Neural cell (in vitro differentiated cells): ENCODE data around the gene DIP2C. TPM values are rescaled to one million over a fixed set of nuclear protein-coding genes. Genes with fewer than 3 reads are reported as not detected.
"Not testable (repeated sequence)": the region's sequence is repeated elsewhere in the genome, so short reads cannot be mapped to it uniquely, and the experiment has no call there.

Source experiments
- H2AFZ ChIP-seq: fragments of 200-600, 300-800 bp; sonication (generic), shearing (Covaris generic); 2 replicates; pipeline ENCODE4 v1.6.0; 2014; ENCODE audit warnings: low read depth, mild to moderate bottlenecking, antibody characterized with exemption, low read length, moderate library complexity
- H3F3A ChIP-seq: fragments of 200-600 bp; shearing (Covaris generic); 2 replicates; pipeline ENCODE4 v1.6.1; 2016; ENCODE audit warnings: mild to moderate bottlenecking, moderate library complexity, mixed read lengths, antibody characterized with exemption, low read length; ENCODE audit not compliant: insufficient read depth, poor library complexity, severe bottlenecking
- H3K27ac ChIP-seq: fragments of 200-600, 300-800 bp; sonication (generic), shearing (Covaris generic); 2 replicates; pipeline ENCODE4 v1.5.1; 2014; ENCODE audit warnings: mild to moderate bottlenecking, low read length, moderate library complexity
- H3K27me3 ChIP-seq: fragments of 300-800, 200-600 bp; sonication (generic), shearing (Covaris generic); 2 replicates; pipeline ENCODE4 v1.6.0; 2014; ENCODE audit warnings: mild to moderate bottlenecking, low read depth, low read length, moderate library complexity; ENCODE audit not compliant: insufficient read depth
- H3K36me3 ChIP-seq: fragments of 300-800, 200-600 bp; sonication (generic), shearing (Covaris generic); 2 replicates; pipeline ENCODE4 v1.5.1; 2014; ENCODE audit warnings: mild to moderate bottlenecking, antibody characterized with exemption, low read length, moderate library complexity; ENCODE audit not compliant: insufficient read depth
- H3K4me2 ChIP-seq: fragments of 300-800, 200-600 bp; sonication (generic), shearing (Covaris generic); 2 replicates; pipeline ENCODE4 v1.6.0; 2014; ENCODE audit warnings: mild to moderate bottlenecking, low read length
- H3K4me3 ChIP-seq: fragments of 300-800, 200-600 bp; sonication (generic), shearing (Covaris generic); 2 replicates; pipeline ENCODE4 v1.5.1; 2014; ENCODE audit warnings: mild to moderate bottlenecking, low read length, moderate library complexity
- H3K79me2 ChIP-seq: fragments of 200-600 bp; shearing (Covaris generic); replicated peaks from 2 replicates; pipeline ENCODE4 v1.6.0; 2014; ENCODE audit warnings: mild to moderate bottlenecking, low read length, moderate library complexity; ENCODE audit not compliant: insufficient read depth
- H3K9ac ChIP-seq: fragments of 300-800, 200-600 bp; sonication (generic), shearing (Covaris generic); 2 replicates; pipeline ENCODE4 v1.6.1; 2016; ENCODE audit warnings: mild to moderate bottlenecking, low read length, mixed read lengths
- H3K9me2 ChIP-seq: fragments of 200-600 bp; shearing (Covaris generic); 2 replicates; pipeline ENCODE4 v1.6.1; 2016; ENCODE audit warnings: mild to moderate bottlenecking, low read length, mixed read lengths; ENCODE audit not compliant: insufficient read depth
- H3K9me3 ChIP-seq: fragments of 200-600, 300-800 bp; sonication (generic), shearing (Covaris generic); 2 replicates; pipeline ENCODE4 v1.6.1; 2016; ENCODE audit warnings: mild to moderate bottlenecking, mixed run types, low read length, moderate library complexity, mixed read lengths
- H4K20me1 ChIP-seq: fragments of 200-600 bp; shearing (Covaris generic); 2 replicates; pipeline ENCODE4 v1.6.1; 2016; ENCODE audit warnings: mild to moderate bottlenecking, mixed run types; ENCODE audit not compliant: insufficient read depth
- EZH2 ChIP-seq: fragments of 200-600, 300-800 bp; shearing (Covaris generic), sonication (generic); IDR thresholded peaks from 2 replicates; pipeline ENCODE4 v1.6.1; 2014; ENCODE audit warnings: antibody characterized with exemption, low read length, borderline replicate concordance, mild to moderate bottlenecking; ENCODE audit not compliant: insufficient read depth, poor library complexity, severe bottlenecking
- MXI1 ChIP-seq: fragments of 450-650 bp; conservative IDR thresholded peaks from 2 replicates; pipeline ENCODE4 v1.6.1; 2014; ENCODE audit warnings: antibody characterized with exemption, mild to moderate bottlenecking; ENCODE audit not compliant: poor library complexity, severe bottlenecking
- RAD21 ChIP-seq: fragments of 450-650 bp; conservative IDR thresholded peaks from 2 replicates; pipeline ENCODE4 v1.6.1; 2014; ENCODE audit warnings: antibody characterized with exemption, mild to moderate bottlenecking, moderate library complexity
- REST ChIP-seq: IDR thresholded peaks from 2 replicates; pipeline ENCODE4 v1.6.1; 2012; ENCODE audit warnings: borderline replicate concordance
- TAF1 ChIP-seq: IDR thresholded peaks from 2 replicates; pipeline ENCODE4 v1.6.1; 2012; ENCODE audit warnings: low read depth
- polyA plus RNA-seq: library from polyadenylated mRNA; depleted of rRNA; stranded (reverse); fragments of >200 nt; gene quantifications from 2 replicates; pipeline ENCODE4 v1.2.3, GENCODE V29; 2014
- TF ChIP-seq, protein P1 (sequence below): fragments of 450-650 bp; IDR thresholded peaks from 2 replicates; pipeline ENCODE4 v1.5.1; 2014; ENCODE audit warnings: antibody characterized with exemption, mild to moderate bottlenecking, moderate library complexity; ENCODE audit not compliant: poor library complexity, severe bottlenecking

Gene DIP2C
- polyA plus RNA-seq, 1 donor from 2014 or later: 24.1 TPM

DNA sequence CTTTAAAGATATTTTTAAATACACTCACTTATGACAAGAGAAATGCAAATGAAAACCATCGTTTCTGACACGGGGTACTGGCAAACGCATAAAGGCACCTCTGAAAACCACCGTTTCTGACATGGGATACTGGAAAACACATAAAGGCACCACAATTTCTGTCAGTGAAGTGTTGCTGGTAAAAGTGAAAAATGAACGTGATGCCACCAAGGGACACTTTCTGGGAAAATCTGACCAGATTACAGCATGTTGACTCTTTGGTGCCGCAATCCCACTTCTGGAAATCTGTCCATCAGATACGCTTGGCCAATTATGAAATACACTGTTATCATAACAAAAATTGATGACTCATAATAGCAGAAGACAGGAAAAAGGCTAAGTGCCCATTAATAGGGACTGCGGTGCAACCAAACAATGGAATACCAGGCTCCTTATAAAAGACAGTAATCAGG lies 422.5 kb downstream of the DIP2C start:
- H3F3A ChIP-seq: no peaks in the 10 kb centered on the region
- H3K4me3 ChIP-seq: no peak overlapping the region
- no peaks in the 10 kb centered on the region for H3K79me2 ChIP-seq
- no peaks in the 10 kb centered on the region for H3K9me2 ChIP-seq
- H3K9me3 ChIP-seq: no peaks in the 10 kb centered on the region
- no peak overlapping the region for H3K27ac ChIP-seq
- TF ChIP-seq MXI1 (no peak), REST (no peak), RAD21 (no peak), TAF1 (no peak), EZH2 (no peak)
- TF ChIP-seq, protein P1, sequence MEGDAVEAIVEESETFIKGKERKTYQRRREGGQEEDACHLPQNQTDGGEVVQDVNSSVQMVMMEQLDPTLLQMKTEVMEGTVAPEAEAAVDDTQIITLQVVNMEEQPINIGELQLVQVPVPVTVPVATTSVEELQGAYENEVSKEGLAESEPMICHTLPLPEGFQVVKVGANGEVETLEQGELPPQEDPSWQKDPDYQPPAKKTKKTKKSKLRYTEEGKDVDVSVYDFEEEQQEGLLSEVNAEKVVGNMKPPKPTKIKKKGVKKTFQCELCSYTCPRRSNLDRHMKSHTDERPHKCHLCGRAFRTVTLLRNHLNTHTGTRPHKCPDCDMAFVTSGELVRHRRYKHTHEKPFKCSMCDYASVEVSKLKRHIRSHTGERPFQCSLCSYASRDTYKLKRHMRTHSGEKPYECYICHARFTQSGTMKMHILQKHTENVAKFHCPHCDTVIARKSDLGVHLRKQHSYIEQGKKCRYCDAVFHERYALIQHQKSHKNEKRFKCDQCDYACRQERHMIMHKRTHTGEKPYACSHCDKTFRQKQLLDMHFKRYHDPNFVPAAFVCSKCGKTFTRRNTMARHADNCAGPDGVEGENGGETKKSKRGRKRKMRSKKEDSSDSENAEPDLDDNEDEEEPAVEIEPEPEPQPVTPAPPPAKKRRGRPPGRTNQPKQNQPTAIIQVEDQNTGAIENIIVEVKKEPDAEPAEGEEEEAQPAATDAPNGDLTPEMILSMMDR: no peak
- no peak overlapping the region for H2AFZ ChIP-seq
- H3K4me2 ChIP-seq: no peak overlapping the region
- H3K9ac ChIP-seq: no peak overlapping the region
- H4K20me1 ChIP-seq: no peaks in the 10 kb centered on the region
- H3K36me3 ChIP-seq: no peaks in the 10 kb centered on the region
- H3K27me3 ChIP-seq: no peaks in the 10 kb centered on the region

GRCh38 chr10:265816-266588 lies 423.5 kb downstream of the DIP2C start:
- not testable (repeated sequence) for H2AFZ ChIP-seq, H3K4me3 ChIP-seq, H3K36me3 ChIP-seq, H3K79me2 ChIP-seq, H3K9me2 ChIP-seq, H4K20me1 ChIP-seq, H3K4me2 ChIP-seq, H3F3A ChIP-seq, H3K9me3 ChIP-seq, H3K9ac ChIP-seq, H3K27ac ChIP-seq, H3K27me3 ChIP-seq

DNA sequence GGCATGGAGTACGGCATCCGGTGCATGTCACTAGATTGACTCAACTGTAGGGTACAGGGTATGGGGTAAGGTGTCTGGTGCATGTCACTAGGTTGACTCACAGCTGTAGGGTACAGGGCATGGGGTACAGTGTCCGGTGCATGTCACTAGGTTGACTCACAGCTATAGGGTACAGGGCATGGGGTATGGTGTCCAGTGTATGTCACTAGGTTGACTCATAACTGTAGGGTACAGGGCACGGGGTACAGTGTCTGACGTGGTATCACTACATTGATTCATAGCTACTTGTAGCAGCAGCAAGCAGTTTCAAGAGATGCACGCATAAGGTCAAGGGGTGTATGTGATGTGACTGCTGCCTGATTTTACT lies 424.4 kb downstream of the DIP2C start:
- not testable (repeated sequence) for H3K9me2 ChIP-seq, H3F3A ChIP-seq, H4K20me1 ChIP-seq, H3K9me3 ChIP-seq, H3K4me2 ChIP-seq, H3K79me2 ChIP-seq, H3K27me3 ChIP-seq, H2AFZ ChIP-seq, H3K36me3 ChIP-seq, H3K4me3 ChIP-seq, H3K27ac ChIP-seq, H3K9ac ChIP-seq

- H4K20me1 ChIP-seq, H3K27me3 ChIP-seq, H3F3A ChIP-seq, H3K36me3 ChIP-seq, H3K9me2 ChIP-seq, H3K9ac ChIP-seq, H3K79me2 ChIP-seq, H3K4me3 ChIP-seq, H3K9me3 ChIP-seq, H3K4me2 ChIP-seq, H2AFZ ChIP-seq, H3K27ac ChIP-seq: not testable (repeated sequence)
Measured at GRCh38 chr10:264160-265073, 425.1 kb downstream of the DIP2C start.
